Adrenal gland (tissue), 12 donors: ENCODE measurements around the gene ANKS1B. TPM values are rescaled to one million over a fixed set of nuclear protein-coding genes. Genes with fewer than 3 reads are reported as not detected.
"Not testable (repeated sequence)": the region's sequence is repeated elsewhere in the genome, so short reads cannot be mapped to it uniquely, and the experiment has no call there.

Experiments used
- DNase-seq, 7 donors: peaks; one replicate each; pipeline ENCODE4 v3.0.0-alpha.2; 2019 to 2020
- H3K27ac ChIP-seq, 5 donors: fragments of 200-600 bp; sonication (generic) in 4 of 5; 1 replicate in 3 of 5; 2 replicates in 2 of 5; pipeline versions ENCODE4 v1.5.1 to v1.8.0; 2016 to 2020; ENCODE audit warnings: mild to moderate bottlenecking in 1 of 5
- H3K27me3 ChIP-seq: fragments of 200-600 bp; 2 replicates; pipeline ENCODE4 v1.8.0; 2021
- H3K36me3 ChIP-seq, 2 donors: fragments of 200-600 bp; replicated peaks in 1 of 2; 1 replicate in 1 of 2; 2 replicates in 1 of 2; pipeline versions ENCODE4 v1.5.1 to v1.8.0; 2018 to 2022
- H3K4me1 ChIP-seq, 2 donors: fragments of 200-600 bp; replicated peaks in 1 of 2; 1 replicate in 1 of 2; 2 replicates in 1 of 2; pipeline versions ENCODE4 v1.5.1 to v1.8.0; 2018 to 2021
- H3K4me3 ChIP-seq, 4 donors: fragments of 200-600 bp; sonication (generic) in 3 of 4; one replicate each; pipeline ENCODE4 v1.5.1; 2016 to 2018
- H3K9me3 ChIP-seq, 3 donors: fragments of 200-600 bp; sonication (generic) in 1 of 3; replicated peaks in 1 of 3; 1 replicate in 2 of 3; 2 replicates in 1 of 3; pipeline versions ENCODE4 v1.5.1 to v1.8.0; 2016 to 2021
- POLR2A ChIP-seq, 2 donors: fragments of 450-650 bp; IDR thresholded peaks; one replicate each; pipeline ENCODE4 v1.6.1; 2017; ENCODE audit warnings: antibody characterized with exemption in 2 of 2, mild to moderate bottlenecking in 2 of 2, moderate library complexity in 1 of 2
- WGBS, 4 donors: extraction: QIAGEN DNeasy Blood & Tissue Kit in 2 of 4; methylation state at CpG; one replicate each; pipeline versions ENCODE4 v1.1.5 to v1.1.7; 2013 to 2017; 5-methylcytosine and 5-hydroxymethylcytosine counted together
- intact Hi-C, 2 donors: fragments of 100-400 bp; cut with DNase I; formaldehyde crosslinking; loops; one replicate each; pipeline versions ENCODE4 v1.14.1 to v1.15.0; 2022 to 2023
- polyA plus RNA-seq, 3 donors: library from polyadenylated mRNA; stranded (reverse); fragments of 200-250 nt in 2 of 3; fragments of 350-450 nt in 1 of 3; fragmentation: Illumina TruSeq in 1 of 3; extraction: RNeasy Lipid Tissue Mini Kit (QIAGEN cat#74804) in 1 of 3; gene quantifications; one replicate each; pipeline ENCODE4 v1.2.3, GENCODE V29; 2013 to 2014
- total RNA-seq, 9 donors: library from RNA; depleted of rRNA in 4 of 9; stranded (reverse); fragments of >200 nt in 4 of 9; fragments of 120-200 nt in 1 of 9; fragmentation: NEBNext Ultra II Directional in 1 of 9; extraction: Animal tissue kit (Norgen Biotek cat#: 25700) in 1 of 9; gene quantifications; one replicate each; pipeline versions ENCODE4 v1.1.0 to v1.2.4, GENCODE V29; 2013 to 2023
- TF ChIP-seq, protein P1 (sequence below), 6 experiments: fragments of 450-650 bp in 4 of 6; fragments of 200-600 bp in 2 of 6; sonication (generic) in 1 of 6; IDR thresholded peaks; 1 replicate in 5 of 6; 2 replicates in 1 of 6; pipeline versions ENCODE4 v1.5.1 to v1.8.0; 2016 to 2021; ENCODE audit warnings: antibody characterized with exemption in 6 of 6, mild to moderate bottlenecking in 2 of 6, moderate library complexity in 1 of 6
- donor health status: healthy with polysubstance abuse.
- donor health status: Bipolar disorder and iron deficiency.
- donor health status: DM: yes; HTN: yes; CAD: no.
- donor health status: DM: no; HTN: no; CAD: no.
- donor health status: DM: no; HTN: no; CAD: no.
- donor health status: DM: yes; HTN: yes; CAD: no.

Gene ANKS1B
- total and polyA plus RNA-seq, 12 donors: 1.3 to 28.1 (median 8.0) TPM

GRCh38 chr12:100024974-100025555, 40.3 kb upstream of the ANKS1B start:
- Histone ChIP-seq H3K27ac (no peak overlapping the region), H3K36me3 (no peaks in the 10 kb centered on the region), H3K9me3 (no peaks in the 10 kb centered on the region), H3K4me3 (no peak overlapping the region), H3K4me1 (no peaks in the 10 kb centered on the region), H3K27me3 (no peaks in the 10 kb centered on the region)
- no peak for DNase-seq
- intact Hi-C loops: no loop called here
- TF ChIP-seq, protein P1, sequence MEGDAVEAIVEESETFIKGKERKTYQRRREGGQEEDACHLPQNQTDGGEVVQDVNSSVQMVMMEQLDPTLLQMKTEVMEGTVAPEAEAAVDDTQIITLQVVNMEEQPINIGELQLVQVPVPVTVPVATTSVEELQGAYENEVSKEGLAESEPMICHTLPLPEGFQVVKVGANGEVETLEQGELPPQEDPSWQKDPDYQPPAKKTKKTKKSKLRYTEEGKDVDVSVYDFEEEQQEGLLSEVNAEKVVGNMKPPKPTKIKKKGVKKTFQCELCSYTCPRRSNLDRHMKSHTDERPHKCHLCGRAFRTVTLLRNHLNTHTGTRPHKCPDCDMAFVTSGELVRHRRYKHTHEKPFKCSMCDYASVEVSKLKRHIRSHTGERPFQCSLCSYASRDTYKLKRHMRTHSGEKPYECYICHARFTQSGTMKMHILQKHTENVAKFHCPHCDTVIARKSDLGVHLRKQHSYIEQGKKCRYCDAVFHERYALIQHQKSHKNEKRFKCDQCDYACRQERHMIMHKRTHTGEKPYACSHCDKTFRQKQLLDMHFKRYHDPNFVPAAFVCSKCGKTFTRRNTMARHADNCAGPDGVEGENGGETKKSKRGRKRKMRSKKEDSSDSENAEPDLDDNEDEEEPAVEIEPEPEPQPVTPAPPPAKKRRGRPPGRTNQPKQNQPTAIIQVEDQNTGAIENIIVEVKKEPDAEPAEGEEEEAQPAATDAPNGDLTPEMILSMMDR (IDR thresholded peaks at IDR 0.05): no peak
- no peak for TF ChIP-seq POLR2A (IDR thresholded peaks at IDR 0.05)
- 85 to 89% (median 88%) methylated on average over 2 of the region's 2 CpGs for WGBS, 4 donors

DNA sequence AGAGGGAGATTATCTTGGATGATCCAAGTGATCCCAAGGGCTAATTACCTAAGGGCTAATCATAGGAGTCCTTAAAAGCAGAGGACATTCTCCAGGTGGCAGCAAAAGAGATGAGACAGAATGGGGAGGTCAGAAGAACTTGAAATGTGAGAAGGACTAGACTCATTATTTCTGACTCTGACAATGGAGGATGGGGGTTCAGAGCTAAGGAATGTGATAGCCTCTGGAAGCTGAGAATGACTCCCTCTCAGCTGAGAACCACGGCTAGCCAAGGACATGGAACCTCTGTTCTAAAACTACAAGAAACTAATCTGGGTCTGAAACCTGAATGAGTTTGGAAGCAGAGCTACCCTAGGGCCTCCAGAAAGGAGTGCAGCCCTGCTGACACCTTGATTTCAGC, 35.6 kb upstream of the ANKS1B start:
- intact Hi-C loops: no loop called here
- TF ChIP-seq, protein P1 (IDR thresholded peaks at IDR 0.05): no peak
- WGBS, 4 donors: 45 to 78% (median 63%) methylated on average over 1 of the region's 1 CpG
- H3K4me3 ChIP-seq: no peak overlapping the region
- no peaks in the 10 kb centered on the region for H3K4me1 ChIP-seq
- no peak for DNase-seq
- H3K27ac ChIP-seq: no peak overlapping the region
- no peaks in the 10 kb centered on the region for H3K9me3 ChIP-seq
- no peaks in the 10 kb centered on the region for H3K36me3 ChIP-seq
- H3K27me3 ChIP-seq: no peaks in the 10 kb centered on the region

GRCh38 chr12:100017056-100017455, 32.3 kb upstream of the ANKS1B start:
- no peak for TF ChIP-seq POLR2A (IDR thresholded peaks at IDR 0.05)
- TF ChIP-seq, protein P1 (IDR thresholded peaks at IDR 0.05): no peak
- intact Hi-C loops: no loop called here
- Histone ChIP-seq H3K4me1 (no peaks in the 10 kb centered on the region), H3K4me3 (no peak overlapping the region), H3K9me3 (no peaks in the 10 kb centered on the region), H3K27ac (no peak overlapping the region), H3K36me3 (no peaks in the 10 kb centered on the region), H3K27me3 (no peaks in the 10 kb centered on the region)
- WGBS, 4 donors: 90 to 93% (median 91%) methylated on average over 3 of the region's 3 CpGs
- no peak for DNase-seq

DNA sequence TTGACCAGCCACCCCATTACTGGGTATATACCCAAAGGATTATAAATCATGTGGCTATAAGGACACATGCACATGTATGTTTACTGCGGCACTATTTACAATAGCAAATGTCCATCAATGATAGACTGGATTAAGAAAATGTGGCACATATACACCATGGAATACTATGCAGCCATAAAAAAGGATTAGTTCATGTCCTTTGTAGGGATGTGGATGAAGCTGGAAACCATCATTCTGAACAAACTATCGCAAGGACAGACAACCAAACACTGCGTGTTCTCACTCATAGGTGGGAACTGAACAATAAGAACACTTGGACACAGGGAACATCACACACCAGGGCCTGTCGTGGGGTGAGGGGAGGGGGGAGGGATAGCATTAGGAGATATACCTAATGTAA, 31.6 kb upstream of the ANKS1B start:
- H3K9me3 ChIP-seq, H3K4me1 ChIP-seq, H3K27ac ChIP-seq, H3K27me3 ChIP-seq, DNase-seq, H3K4me3 ChIP-seq, intact Hi-C loops, H3K36me3 ChIP-seq: not testable (repeated sequence)
- 92 to 95% (median 93%) methylated on average over 4 of the region's 4 CpGs for WGBS, 4 donors

DNA sequence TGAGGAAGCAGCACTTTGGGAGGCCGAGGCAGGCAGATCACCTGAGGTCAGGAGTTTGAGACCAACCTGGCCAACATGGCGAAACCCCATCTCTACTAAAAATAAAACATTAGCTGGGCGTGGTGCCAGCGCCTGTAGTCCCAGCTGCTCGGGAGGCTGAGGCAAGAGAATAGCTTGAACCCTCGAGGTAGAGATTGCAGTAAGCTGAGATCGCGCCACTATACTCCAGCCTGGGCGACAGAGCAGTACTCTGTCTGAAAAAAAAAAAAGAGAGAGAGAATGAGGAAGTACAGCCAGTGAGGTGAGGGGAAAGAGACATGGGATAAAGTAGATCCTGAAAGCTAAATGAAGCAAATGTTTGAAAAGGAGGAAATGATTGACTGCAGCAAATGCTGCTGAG, 21.1 kb upstream of the ANKS1B start:
- DNase-seq, intact Hi-C loops, H3K4me1 ChIP-seq, H3K36me3 ChIP-seq, H3K27ac ChIP-seq, H3K27me3 ChIP-seq, H3K9me3 ChIP-seq, H3K4me3 ChIP-seq: not testable (repeated sequence)
- 79 to 88% (median 85%) methylated on average over 9 of the region's 9 CpGs for WGBS, 4 donors
